Measurements from ENCODE around the gene NANP.
"Not testable (repeated sequence)": the region's sequence is repeated elsewhere in the genome, so short reads cannot be mapped to it uniquely, and the experiment has no call there.

NANP gene

DNA sequence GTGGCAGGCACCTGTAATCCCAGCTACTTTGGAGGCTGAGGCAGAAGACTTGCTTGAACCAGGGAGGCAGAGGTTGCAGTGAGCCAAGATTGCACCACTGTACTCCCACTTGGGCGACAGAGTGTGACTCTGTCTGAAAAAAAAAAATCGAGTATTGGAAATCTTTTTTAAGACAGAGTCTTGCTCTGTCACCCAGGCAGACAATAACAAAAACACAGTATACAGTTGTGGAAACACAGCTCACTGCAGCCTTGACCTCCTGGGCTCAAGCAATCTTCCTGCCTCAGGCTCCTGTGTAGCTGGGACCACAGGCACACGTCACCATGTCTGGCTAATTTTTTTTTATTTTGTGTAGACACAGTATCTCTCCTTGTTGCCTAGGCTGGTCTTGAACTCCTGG is 15.0 kb downstream of the NANP start:
- TF ChIP-seq, protein P1, sequence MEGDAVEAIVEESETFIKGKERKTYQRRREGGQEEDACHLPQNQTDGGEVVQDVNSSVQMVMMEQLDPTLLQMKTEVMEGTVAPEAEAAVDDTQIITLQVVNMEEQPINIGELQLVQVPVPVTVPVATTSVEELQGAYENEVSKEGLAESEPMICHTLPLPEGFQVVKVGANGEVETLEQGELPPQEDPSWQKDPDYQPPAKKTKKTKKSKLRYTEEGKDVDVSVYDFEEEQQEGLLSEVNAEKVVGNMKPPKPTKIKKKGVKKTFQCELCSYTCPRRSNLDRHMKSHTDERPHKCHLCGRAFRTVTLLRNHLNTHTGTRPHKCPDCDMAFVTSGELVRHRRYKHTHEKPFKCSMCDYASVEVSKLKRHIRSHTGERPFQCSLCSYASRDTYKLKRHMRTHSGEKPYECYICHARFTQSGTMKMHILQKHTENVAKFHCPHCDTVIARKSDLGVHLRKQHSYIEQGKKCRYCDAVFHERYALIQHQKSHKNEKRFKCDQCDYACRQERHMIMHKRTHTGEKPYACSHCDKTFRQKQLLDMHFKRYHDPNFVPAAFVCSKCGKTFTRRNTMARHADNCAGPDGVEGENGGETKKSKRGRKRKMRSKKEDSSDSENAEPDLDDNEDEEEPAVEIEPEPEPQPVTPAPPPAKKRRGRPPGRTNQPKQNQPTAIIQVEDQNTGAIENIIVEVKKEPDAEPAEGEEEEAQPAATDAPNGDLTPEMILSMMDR (IDR thresholded peaks at IDR 0.05; ENCODE audit: insufficient read depth, low read length, missing control alignments): no peak
- DNase-seq (ENCODE audit: low read depth, low spot score): no peak
- no peak overlapping the region for H3K4me3 ChIP-seq (ENCODE audit: low read depth, low read length)
- ChIA-PET CTCF (no interaction called here), POLR2A (no interaction called here)

GRCh38 chr20:25606094-25606695 is 17.6 kb downstream of the NANP start:
- CTCF ChIA-PET: no interaction called here
- POLR2A ChIA-PET: interaction anchor here (0.5 kb wide), 1 partner anchor 353 kb away, joined by 3 read pairs; no protein-coding TSS in a partner anchor

DNA sequence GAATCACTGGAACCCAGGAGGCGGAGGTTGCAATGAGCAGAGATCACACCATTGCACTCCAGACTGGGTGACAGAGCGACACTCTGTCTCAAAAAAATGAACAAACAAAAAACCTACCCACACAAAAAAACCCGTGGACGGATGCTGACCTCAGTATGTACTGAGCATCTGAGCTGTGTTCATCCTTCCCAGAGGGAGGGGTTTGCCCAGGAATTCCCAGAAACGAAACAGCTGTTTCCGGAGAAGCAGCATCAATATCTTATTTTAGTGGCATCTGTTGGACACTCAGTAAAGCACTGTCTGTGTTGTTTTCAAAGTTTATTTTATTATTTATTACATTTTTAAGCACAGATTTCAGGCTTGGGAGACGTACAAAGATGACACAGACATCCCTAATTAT is 18.7 kb downstream of the NANP start:
- ChIA-PET POLR2A (no interaction called here), CTCF (no interaction called here)
- TF ChIP-seq, protein P1 (IDR thresholded peaks at IDR 0.05; ENCODE audit: insufficient read depth, low read length, missing control alignments): no peak
- no peak for DNase-seq (ENCODE audit: low read depth, low spot score)
- no peak overlapping the region for H3K4me3 ChIP-seq (ENCODE audit: low read depth, low read length)

More at GRCh38 chr20:25606094-25606695, 17.6 kb downstream of the NANP start:
- no peak for DNase-seq (ENCODE audit: low read depth, low spot score)
- H3K4me3 ChIP-seq (ENCODE audit: low read depth, low read length): no peak overlapping the region
- TF ChIP-seq, protein P1 (IDR thresholded peaks at IDR 0.05; ENCODE audit: insufficient read depth, low read length, missing control alignments): no peak

GRCh38 chr20:25604611-25605010 is 19.2 kb downstream of the NANP start:
- H3K4me3 ChIP-seq (ENCODE audit: low read depth, low read length): no peak overlapping the region
- no peak for DNase-seq (ENCODE audit: low read depth, low spot score)
- TF ChIP-seq, protein P1 (IDR thresholded peaks at IDR 0.05; ENCODE audit: insufficient read depth, low read length, missing control alignments): no peak
- ChIA-PET POLR2A (no interaction called here), CTCF (no interaction called here)

DNA sequence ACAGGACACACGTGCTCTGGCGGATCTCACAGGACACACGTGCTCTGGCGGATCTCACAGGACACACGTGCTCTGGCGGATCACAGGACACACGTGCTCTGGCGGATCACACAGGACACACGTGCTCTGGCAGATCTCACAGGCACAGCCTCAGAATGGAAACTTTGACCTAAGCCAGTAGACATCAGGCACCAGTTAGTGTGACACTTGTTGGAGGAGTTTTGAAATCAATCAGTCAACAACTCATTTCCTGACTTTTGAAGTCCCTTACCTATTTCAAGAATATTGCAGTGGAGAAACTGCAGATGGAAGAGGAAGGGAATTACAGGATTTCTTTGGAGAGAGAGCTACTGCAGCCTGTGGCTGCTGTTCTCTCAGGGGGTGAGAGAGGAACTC is 20.9 kb downstream of the NANP start:
- H3K4me3 ChIP-seq (ENCODE audit: low read depth, low read length); CTCF ChIA-PET; POLR2A ChIA-PET; DNase-seq (ENCODE audit: low read depth, low spot score): not testable (repeated sequence)

- DNase-seq (ENCODE audit: low read depth, low spot score); POLR2A ChIA-PET; CTCF ChIA-PET; H3K4me3 ChIP-seq (ENCODE audit: low read depth, low read length): not testable (repeated sequence)
Observed at GRCh38 chr20:25602191-25602913, 21.5 kb downstream of the NANP start.

DNA sequence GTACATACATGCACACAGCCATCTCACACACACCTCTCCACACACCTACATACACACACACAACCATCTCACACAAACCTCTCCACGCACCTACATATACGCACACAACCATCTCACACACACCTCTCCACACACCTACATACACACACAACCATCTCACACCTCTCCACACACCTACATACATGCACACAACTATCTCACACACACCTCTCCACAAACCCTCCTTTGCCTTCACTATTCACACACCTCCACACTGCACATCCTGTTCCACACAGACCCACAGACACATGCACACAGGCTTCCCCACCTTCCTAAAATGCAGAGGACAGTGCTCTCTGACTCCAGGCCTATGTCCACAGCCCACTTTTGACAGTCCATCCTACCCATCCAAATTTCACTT is 22.2 kb downstream of the NANP start:
- H3K4me3 ChIP-seq (ENCODE audit: low read depth, low read length): no peak overlapping the region
- TF ChIP-seq, protein P1 (IDR thresholded peaks at IDR 0.05; ENCODE audit: insufficient read depth, low read length, missing control alignments): no peak
- no peak for DNase-seq (ENCODE audit: low read depth, low spot score)
- ChIA-PET POLR2A (no interaction called here), CTCF (no interaction called here)

Data from AG04449 (cell line).